Peyer's patch (tissue), 4 donors: ENCODE data around the gene NPBWR2.

Source experiments
- POLR2A ChIP-seq, 2 donors: fragments of 450-650 bp; IDR thresholded peaks; one replicate each; pipeline ENCODE4 v1.5.1; 2017; ENCODE audit warnings: antibody characterized with exemption in 2 of 2, mild to moderate bottlenecking in 2 of 2, moderate library complexity in 2 of 2
- TF ChIP-seq, protein P1 (sequence below), 6 experiments: fragments of 450-650 bp in 4 of 6; fragments of 200-600 bp in 2 of 6; sonication (generic) in 1 of 6; IDR thresholded peaks; one replicate each; pipeline ENCODE4 v1.5.1; 2017 to 2019; ENCODE audit warnings: antibody characterized with exemption in 6 of 6, mild to moderate bottlenecking in 3 of 6, moderate library complexity in 1 of 6

- TF ChIP-seq, protein P1, sequence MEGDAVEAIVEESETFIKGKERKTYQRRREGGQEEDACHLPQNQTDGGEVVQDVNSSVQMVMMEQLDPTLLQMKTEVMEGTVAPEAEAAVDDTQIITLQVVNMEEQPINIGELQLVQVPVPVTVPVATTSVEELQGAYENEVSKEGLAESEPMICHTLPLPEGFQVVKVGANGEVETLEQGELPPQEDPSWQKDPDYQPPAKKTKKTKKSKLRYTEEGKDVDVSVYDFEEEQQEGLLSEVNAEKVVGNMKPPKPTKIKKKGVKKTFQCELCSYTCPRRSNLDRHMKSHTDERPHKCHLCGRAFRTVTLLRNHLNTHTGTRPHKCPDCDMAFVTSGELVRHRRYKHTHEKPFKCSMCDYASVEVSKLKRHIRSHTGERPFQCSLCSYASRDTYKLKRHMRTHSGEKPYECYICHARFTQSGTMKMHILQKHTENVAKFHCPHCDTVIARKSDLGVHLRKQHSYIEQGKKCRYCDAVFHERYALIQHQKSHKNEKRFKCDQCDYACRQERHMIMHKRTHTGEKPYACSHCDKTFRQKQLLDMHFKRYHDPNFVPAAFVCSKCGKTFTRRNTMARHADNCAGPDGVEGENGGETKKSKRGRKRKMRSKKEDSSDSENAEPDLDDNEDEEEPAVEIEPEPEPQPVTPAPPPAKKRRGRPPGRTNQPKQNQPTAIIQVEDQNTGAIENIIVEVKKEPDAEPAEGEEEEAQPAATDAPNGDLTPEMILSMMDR (IDR thresholded peaks at IDR 0.05) = no peak
- no peak for TF ChIP-seq POLR2A (IDR thresholded peaks at IDR 0.05)
Observed at GRCh38 chr20:64113444-64113775, 6.0 kb upstream of the NPBWR2 start.
